Measurements from ENCODE around the gene PRSS53. TPM values are rescaled to one million over a fixed set of nuclear protein-coding genes. Genes with fewer than 3 reads are reported as not detected.

PRSS53 gene
- total and polyA plus RNA-seq, 2 donors = 1.1 to 4.7 TPM

- 90% methylated on average over 4 of the region's 4 CpGs for WGBS
- H3K27ac ChIP-seq (ENCODE audit: low read depth) = no peak overlapping the region
- DNase-seq (ENCODE audit: extremely low spot score) = no peak
- no peaks in the 10 kb centered on the region for H3K36me3 ChIP-seq (ENCODE audit: insufficient read depth)
- H3K4me3 ChIP-seq (ENCODE audit: low read depth, low read length) = no peak overlapping the region
- H3K4me1 ChIP-seq (ENCODE audit: insufficient read depth) = no peaks in the 10 kb centered on the region
These were observed 44.8 kb downstream of the PRSS53 start for GRCh38 chr16:31043898-31044481.

- no peak overlapping the region for H3K27ac ChIP-seq (ENCODE audit: low read depth)
- 93% methylated on average over 1 of the region's 1 CpG for WGBS
These were observed 45.4 kb downstream of the PRSS53 start for GRCh38 chr16:31043352-31043751.

GRCh38 chr16:31042866-31043265 is 45.9 kb downstream of the PRSS53 start:
- Histone ChIP-seq H3K36me3 (ENCODE audit: insufficient read depth) (no peaks in the 10 kb centered on the region), H3K27ac (ENCODE audit: low read depth) (no peak overlapping the region), H3K4me1 (ENCODE audit: insufficient read depth) (no peaks in the 10 kb centered on the region), H3K4me3 (ENCODE audit: low read depth, low read length) (no peak overlapping the region)
- no peak for DNase-seq (ENCODE audit: extremely low spot score)
- WGBS = 88% methylated on average over 10 of the region's 10 CpGs

More at GRCh38 chr16:31043352-31043751, 45.4 kb downstream of the PRSS53 start:
- no peak overlapping the region for H3K4me3 ChIP-seq (ENCODE audit: low read depth, low read length)
- no peaks in the 10 kb centered on the region for H3K36me3 ChIP-seq (ENCODE audit: insufficient read depth)
- no peak for DNase-seq (ENCODE audit: extremely low spot score)
- H3K4me1 ChIP-seq (ENCODE audit: insufficient read depth) = no peaks in the 10 kb centered on the region

DNA sequence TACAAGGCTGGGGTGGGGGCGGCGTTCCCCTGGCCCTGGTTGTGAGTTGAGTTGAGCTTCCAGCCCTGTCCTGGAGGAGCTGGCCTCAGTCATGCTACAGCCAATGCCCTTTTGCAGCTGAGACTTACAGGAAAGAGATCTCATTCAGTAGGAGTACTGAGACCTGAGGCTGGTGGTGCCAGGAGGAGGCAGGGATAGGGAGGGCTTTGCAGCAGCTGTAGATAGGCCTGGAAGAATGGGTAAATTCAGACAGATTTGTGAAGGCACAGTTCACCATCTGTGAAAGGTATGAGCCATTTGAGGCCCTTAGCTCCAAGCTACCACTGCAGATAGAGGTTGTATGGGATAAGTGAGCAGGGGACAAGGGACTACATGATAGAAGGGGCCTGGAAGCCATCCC is 49.8 kb downstream of the PRSS53 start:
- Histone ChIP-seq H3K27ac (ENCODE audit: low read depth) (no peak overlapping the region), H3K36me3 (ENCODE audit: insufficient read depth) (no peaks in the 10 kb centered on the region), H3K4me3 (ENCODE audit: low read depth, low read length) (no peak overlapping the region), H3K4me1 (ENCODE audit: insufficient read depth) (no peaks in the 10 kb centered on the region)
- 95% methylated on average over 2 of the region's 2 CpGs for WGBS
- no peak for DNase-seq (ENCODE audit: extremely low spot score)

DNA sequence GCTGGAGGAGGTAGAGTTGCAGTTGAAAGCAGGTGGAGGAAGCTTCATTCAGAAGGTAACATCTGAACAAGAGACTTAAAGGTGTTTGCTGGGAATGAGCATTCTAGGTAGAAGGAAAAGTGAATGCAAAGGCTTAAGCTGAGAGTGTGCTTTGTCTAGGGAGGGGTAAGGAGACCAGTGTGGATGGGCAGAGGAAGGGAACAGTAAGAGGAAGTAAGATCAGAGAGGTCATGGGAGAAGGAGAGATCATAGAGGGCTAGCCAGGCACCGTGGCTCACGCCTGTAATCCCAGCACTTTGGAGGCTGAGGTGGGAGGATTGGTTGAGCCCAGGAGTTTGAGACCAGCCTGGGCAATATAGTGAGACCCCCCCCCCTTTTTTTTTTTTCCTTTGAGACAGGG is 52.1 kb downstream of the PRSS53 start:
- no peak for DNase-seq (ENCODE audit: extremely low spot score)
- Histone ChIP-seq H3K36me3 (ENCODE audit: insufficient read depth) (no peaks in the 10 kb centered on the region), H3K4me1 (ENCODE audit: insufficient read depth) (no peaks in the 10 kb centered on the region), H3K4me3 (ENCODE audit: low read depth, low read length) (no peak overlapping the region), H3K27ac (ENCODE audit: low read depth) (no peak overlapping the region)
- 61% methylated on average over 2 of the region's 2 CpGs for WGBS

DNA sequence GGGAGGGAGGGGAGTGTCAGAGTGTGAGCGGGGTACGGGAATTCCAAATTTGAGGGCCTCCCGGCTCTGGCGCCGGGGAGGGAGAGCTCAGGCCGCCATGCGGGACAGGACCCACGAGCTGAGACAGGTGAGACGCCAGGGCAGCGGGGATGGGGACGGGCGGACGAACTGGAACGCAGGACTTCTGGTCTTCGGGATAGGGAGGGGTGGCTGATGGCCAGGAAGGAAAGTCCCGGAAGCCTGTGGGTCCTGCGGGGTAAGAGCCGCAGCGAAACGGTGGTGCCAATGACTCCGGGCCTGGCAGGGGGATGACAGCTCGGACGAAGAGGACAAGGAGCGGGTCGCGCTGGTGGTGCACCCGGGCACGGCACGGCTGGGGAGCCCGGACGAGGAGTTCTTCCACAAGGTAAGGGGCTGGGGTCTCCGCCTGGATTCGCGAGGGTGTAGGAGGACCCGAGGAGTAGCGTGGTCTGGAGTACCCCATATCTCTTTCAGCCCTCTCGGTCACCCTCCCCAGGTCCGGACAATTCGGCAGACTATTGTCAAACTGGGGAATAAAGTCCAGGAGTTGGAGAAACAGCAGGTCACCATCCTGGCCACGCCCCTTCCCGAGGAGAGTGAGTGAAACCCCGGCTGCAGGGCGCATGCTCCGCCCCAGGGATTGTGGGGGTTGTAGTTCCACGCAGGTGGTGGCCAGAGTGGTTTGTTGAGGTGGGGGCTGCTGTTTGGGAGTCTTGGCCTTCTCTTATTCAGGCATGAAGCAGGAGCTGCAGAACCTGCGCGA is 54.8 kb downstream of the PRSS53 start:
- peak; percentile 57 for DNase-seq (ENCODE audit: extremely low spot score)
- WGBS = under 1% methylated on average over 47 of the region's 47 CpGs

More for the DNA sequence above, 54.8 kb downstream of the PRSS53 start:
- Histone ChIP-seq H3K4me3 (ENCODE audit: low read depth, low read length) (peak overlapping the region; percentile 90), H3K27ac (ENCODE audit: low read depth) (peak overlapping the region; percentile 75), H3K4me1 (ENCODE audit: insufficient read depth) (no peaks in the 10 kb centered on the region), H3K36me3 (ENCODE audit: insufficient read depth) (no peaks in the 10 kb centered on the region)

Other genes starting within 250 kb of the PRSS53 start
- gene BCL7C, start 194.9 kb downstream of the PRSS53 start, total RNA-seq = 31.7 TPM
- 33.2 TPM for gene BCL7C, start 194.9 kb downstream of the PRSS53 start, polyA plus RNA-seq
- gene CTF1, start 192.3 kb downstream of the PRSS53 start, total RNA-seq = 2.1 TPM
- gene CTF1, start 192.3 kb downstream of the PRSS53 start, polyA plus RNA-seq = 16.8 TPM
- gene FBXL19, start 165.4 kb downstream of the PRSS53 start, total RNA-seq = 9.6 TPM
- gene FBXL19, start 165.4 kb downstream of the PRSS53 start, polyA plus RNA-seq = 15.2 TPM
- gene ORAI3, start 139.9 kb downstream of the PRSS53 start, total RNA-seq = 16.7 TPM
- 39.7 TPM for gene ORAI3, start 139.9 kb downstream of the PRSS53 start, polyA plus RNA-seq
- gene SETD1A, start 131.2 kb downstream of the PRSS53 start, total RNA-seq = 2.9 TPM
- gene SETD1A, start 131.2 kb downstream of the PRSS53 start, polyA plus RNA-seq = 14.6 TPM
- 11.0 TPM for gene HSD3B7, start 103.7 kb downstream of the PRSS53 start, total RNA-seq
- gene HSD3B7, start 103.7 kb downstream of the PRSS53 start, polyA plus RNA-seq = 20.3 TPM
- gene STX1B, start 78.3 kb downstream of the PRSS53 start, total RNA-seq = 0.74 TPM
- 0.47 TPM for gene STX1B, start 78.3 kb downstream of the PRSS53 start, polyA plus RNA-seq
- gene STX4, start 55.4 kb downstream of the PRSS53 start, total RNA-seq = 18.0 TPM
- 68.2 TPM for gene STX4, start 55.4 kb downstream of the PRSS53 start, polyA plus RNA-seq
- 4.5 TPM for gene ZNF668, start 14.7 kb downstream of the PRSS53 start, total RNA-seq
- gene ZNF668, start 14.7 kb downstream of the PRSS53 start, polyA plus RNA-seq = 10.7 TPM
- gene ZNF646, start 14.5 kb downstream of the PRSS53 start, total RNA-seq = 9.4 TPM
- gene ZNF646, start 14.5 kb downstream of the PRSS53 start, polyA plus RNA-seq = 11.5 TPM
- gene VKORC1, start 5.9 kb upstream of the PRSS53 start, total RNA-seq = 43.8 TPM
- 210 TPM for gene VKORC1, start 5.9 kb upstream of the PRSS53 start, polyA plus RNA-seq
- gene BCKDK, start 19.4 kb upstream of the PRSS53 start, total RNA-seq = 10.4 TPM
- 56.0 TPM for gene BCKDK, start 19.4 kb upstream of the PRSS53 start, polyA plus RNA-seq
- 41.2 TPM for gene KAT8, start 28.7 kb upstream of the PRSS53 start, total RNA-seq
- 64.5 TPM for gene KAT8, start 28.7 kb upstream of the PRSS53 start, polyA plus RNA-seq
- gene PRSS8, start 46.8 kb upstream of the PRSS53 start, total RNA-seq = 1.6 TPM
- 1.6 TPM for gene PRSS8, start 46.8 kb upstream of the PRSS53 start, polyA plus RNA-seq
- 2.0 TPM for gene PRSS36, start 61.1 kb upstream of the PRSS53 start, total RNA-seq
- 2.6 TPM for gene PRSS36, start 61.1 kb upstream of the PRSS53 start, polyA plus RNA-seq
- gene FUS, start 91.2 kb upstream of the PRSS53 start, total RNA-seq = 81.6 TPM
- 159 TPM for gene FUS, start 91.2 kb upstream of the PRSS53 start, polyA plus RNA-seq
- 21.7 TPM for gene PYCARD, start 113.8 kb upstream of the PRSS53 start, total RNA-seq
- gene PYCARD, start 113.8 kb upstream of the PRSS53 start, polyA plus RNA-seq = 34.9 TPM
- gene TRIM72, start 125.2 kb upstream of the PRSS53 start, total RNA-seq = 2.5 TPM
- 0.05 TPM for gene TRIM72, start 125.2 kb upstream of the PRSS53 start, polyA plus RNA-seq
- not detected for gene PYDC1, start 128.2 kb upstream of the PRSS53 start, total RNA-seq
- gene PYDC1, start 128.2 kb upstream of the PRSS53 start, polyA plus RNA-seq = not detected
- gene ITGAM, start 171.0 kb upstream of the PRSS53 start, total RNA-seq = 6.9 TPM
- gene ITGAM, start 171.0 kb upstream of the PRSS53 start, polyA plus RNA-seq = 6.5 TPM